G401.6 (cell line): ENCODE results near the gene BPIFB6.

Experiments used
- FAIRE-seq: peaks from 2 replicates; lab custom pipeline; 2012; peaks lifted over from hg19 to GRCh38; lab: Jason Lieb, UNC

BPIFB6 gene

DNA sequence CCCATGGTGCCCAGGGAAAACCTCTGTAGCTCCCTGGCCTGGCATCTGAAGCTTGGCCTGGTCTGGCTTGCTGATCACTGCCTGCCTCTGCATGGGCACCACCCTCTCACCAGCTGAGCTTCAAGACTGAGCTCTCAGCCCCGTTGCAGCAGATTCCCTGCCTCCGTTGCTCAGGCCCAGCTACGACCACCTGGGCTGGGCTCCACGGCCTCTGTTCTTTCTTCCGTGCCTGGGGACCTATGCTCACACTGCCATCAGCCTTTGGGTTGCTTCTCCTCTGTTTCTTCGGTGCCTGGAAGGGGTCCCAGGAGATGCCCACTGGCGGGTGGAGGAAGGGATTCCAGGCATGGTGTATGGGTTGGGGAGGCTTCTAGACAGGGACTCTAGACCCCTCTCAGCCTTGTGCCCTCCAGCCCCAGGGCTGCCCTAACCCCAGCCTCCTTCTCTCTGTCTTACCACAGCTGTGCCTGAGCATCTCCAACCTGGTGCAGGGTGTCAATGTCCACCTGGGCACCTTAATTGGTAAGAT, 14.8 kb upstream of the BPIFB6 start:
- no peak for FAIRE-seq

DNA sequence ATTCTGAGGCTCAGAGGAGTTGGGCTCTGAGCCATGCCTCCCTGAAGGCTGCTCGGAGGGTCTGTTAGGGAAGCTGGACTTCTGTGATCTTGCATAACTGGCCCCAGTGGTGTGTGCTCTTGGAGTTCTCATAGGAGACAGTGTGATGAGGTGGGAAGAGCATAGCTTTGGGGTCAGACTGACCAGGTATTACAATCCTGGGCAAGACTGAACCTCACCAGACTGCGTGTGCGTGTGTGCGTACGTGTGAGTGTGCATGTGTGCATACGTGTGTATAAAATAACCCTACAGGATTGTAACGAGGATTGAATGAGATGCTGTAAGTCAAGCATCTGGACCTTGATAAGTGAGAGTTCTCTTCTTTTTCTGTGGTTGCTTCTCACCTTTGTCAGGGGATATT, 13.9 kb upstream of the BPIFB6 start:
- FAIRE-seq, result no peak

DNA sequence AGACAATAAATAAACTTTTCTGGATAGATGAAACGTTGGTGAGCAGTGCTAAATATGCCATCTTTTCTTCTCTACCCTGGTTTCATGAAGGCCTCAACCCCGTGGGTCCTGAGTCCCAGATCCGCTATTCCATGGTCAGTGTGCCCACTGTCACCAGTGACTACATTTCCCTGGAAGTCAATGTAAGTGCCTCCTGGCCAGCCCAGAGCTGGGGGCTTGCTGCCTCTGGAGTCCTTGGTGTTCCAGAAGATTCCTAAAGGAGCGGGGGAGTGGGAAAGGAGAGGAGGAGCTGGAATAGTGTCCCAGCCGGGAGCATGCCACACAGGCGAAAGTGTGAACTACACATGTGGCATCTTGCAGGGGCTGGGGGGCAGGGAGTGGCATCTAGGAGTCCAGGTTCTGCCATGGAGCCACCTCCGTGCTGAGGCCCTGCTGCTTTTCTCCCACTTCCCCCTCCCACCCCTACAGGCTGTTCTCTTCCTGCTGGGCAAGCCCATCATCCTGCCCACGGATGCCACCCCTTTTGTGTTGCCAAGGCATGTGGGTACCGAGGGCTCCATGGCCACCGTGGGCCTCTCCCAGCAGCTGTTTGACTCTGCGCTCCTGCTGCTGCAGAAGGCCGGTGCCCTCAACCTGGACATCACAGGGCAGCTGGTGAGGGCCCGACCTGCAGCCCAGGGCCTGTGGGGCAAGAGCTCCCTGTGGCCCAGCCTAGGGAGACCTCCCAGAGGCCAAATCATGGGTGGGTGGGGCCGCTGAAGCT, 13.1 kb upstream of the BPIFB6 start:
- no peak for FAIRE-seq

DNA sequence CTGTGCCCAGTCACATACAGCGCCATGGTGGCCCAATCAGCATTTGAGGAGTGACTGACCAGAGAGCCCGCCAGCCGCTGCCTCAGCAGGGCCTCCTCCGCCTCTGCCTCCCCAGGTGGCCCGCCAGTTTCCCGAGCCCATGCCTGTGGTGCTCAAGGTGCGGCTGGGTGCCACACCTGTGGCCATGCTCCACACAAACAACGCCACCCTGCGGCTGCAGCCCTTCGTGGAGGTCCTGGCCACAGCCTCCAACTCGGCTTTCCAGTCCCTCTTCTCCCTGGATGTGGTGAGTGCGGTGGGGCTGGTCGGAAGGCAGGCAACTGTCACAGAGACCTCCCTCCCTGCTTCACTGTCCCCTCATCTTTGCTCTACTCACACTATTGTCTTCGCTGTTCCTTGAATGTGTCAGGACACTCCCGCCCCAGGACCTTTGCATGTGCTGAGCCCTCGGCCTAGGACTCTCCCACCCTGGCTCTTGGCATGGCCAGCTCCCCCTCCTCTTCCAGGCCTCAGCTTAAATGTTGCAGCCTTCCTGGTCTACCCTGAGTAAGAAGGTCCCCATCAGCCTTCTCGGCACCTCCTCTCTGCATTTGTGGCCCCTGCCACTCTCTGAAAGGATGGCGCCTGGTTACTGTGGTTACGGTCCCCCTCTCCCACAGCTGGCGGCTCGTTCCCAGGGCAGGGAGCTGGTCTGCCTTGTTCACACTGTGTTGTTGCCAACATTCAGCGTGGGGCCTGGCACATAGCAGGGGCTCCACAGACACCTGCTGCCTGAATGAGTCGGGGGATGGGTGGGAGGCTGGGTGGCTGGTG, 11.8 kb upstream of the BPIFB6 start:
- FAIRE-seq, result no peak

DNA sequence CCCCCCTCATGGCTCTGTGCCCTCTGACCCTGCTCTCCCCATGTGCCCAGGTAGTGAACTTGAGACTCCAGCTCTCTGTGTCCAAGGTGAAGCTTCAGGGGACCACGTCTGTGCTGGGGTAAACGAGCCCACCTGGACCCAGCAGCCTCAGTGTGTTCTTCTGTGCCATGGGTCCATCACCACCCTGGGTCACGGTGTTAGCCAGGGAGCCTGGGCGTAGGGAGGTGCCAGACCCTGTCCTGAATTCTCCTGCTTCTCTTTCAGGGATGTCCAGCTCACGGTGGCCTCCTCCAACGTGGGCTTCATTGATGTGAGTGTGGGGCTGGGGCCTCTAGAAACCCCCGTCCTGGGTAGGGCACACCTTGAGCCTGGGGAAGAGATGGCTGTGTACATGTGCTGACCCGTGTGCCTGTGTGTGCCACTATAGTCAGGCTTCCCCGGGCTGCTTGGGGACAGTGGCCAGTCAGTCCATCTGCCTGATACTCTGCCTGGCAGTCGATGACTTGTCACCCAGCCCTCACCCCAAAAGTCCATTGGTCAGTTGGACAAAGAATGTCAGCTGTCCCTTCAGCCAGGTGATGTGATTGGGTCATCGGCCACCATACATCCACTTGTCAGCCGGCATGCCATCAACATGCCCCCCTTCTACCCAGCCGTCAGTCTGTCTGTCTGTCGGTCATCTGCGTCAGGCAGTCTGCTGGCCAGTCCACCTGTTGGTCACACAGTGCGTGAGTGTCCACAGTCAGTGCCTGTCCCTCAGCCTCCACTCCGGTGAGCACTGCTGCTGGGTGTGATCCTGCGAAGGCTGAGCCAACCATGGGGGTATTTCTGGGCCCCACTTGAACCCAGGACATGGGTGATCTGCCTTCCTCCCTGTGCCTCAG, 10.9 kb upstream of the BPIFB6 start:
- no peak for FAIRE-seq

DNA sequence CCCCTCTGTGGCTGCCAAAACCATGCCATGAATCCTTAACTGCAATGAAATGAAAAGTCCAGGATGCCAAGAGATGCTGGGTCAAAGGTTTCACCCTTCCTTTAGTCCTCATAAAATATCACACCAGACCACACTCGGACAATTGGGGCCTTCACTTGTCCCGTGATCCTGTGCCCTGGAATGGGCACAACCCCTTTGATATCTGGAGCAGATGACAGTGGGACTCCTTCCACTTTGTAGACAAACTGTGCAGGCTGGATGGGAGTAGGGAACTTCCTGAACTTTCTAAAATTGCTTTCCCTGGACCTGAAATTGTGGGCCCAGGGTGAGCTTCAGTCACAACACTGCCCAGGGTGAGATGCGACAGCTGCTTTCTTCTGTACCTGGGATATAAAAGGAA, 9.6 kb upstream of the BPIFB6 start:
- FAIRE-seq, result no peak

DNA sequence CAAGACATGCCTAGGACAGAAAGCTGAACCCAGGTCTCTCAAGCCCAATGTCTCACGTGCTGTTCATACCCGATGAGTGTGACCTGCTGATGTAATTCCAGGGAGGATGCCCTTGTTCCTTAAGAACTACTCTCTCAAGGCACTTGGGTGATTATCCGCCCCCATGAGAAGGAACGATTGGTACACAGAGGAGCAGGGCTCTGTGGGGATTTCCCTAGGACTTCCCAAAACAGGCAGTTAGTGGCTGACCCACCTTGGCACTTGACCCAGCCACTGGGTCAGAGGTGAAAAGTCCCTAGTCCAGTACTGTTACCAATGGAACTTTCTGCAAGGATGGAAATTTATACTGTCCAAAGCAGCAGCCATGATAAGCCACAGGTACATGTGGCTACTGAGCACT, 9.2 kb upstream of the BPIFB6 start:
- FAIRE-seq, result no peak

DNA sequence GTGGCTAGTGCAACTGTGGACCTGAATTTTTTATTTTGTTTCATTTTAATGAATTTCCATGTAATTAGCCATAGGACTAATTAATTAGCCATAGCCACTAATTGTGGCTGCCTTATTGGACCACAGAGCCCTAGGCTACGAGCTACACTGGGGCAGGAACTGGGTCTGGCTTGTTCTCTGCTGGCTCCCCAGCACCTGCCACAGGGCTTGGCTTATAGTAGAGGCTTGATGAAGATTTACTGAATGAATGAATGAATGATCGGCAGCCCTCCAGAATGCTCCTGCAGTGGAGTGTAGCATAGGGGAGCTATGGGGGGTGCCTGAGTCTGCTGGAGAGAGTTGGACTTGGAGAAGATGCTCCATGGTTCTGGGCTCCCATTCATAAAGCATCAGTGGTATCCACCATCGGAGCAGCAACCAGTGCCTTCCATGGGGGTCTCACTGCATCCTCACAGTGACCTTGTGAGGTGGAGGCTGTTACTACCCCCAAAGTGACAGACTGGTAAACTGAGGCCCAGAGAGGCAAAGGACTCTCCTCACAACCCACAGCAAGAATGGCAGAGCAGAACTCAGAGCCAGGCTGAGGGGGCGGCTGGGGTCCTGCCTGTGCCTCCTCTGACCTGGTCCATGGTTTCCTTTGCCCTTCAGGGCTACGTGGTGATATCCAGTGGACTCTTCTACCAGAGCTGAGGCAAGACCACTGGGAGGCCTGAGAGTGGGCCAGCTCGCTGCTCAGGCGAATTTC, 8.6 kb upstream of the BPIFB6 start:
- no peak for FAIRE-seq

DNA sequence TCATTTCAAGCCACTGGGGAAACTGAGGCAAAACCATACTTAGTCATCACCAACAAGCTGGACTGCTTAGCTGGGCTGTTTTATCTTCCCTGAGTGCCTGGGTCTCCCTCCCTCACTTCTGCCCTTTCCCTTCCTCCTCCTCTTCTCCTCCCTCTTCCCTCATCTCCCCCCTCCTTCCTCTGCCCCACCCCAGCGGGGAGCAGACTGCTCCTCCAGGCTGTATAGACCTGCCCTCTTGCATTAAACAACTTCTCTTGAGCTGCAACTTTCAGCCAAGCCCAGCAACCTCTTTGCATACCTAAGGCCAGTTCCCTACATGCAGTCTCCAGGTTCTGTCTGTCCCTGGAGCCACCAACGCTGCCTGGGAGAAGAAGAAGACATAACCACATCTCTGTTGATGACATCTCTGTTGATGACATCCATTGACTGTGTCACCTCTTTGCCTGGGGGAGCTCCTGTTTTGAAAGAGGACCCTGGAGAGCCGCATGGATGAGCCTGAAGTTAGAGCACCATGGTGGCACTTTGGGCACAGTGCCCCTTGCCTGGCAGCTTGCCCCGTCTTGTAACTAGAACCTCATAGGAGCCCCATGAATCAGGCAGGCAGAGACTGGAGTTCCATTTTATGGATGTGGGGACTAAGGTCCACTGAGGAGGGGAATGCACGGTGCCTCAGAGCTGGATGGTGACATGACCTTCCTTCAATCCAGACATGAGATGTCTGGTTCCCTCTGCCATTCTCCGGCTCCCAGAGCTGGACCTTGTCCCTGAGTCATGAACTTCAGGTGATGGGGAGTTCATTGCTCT, 7.8 kb upstream of the BPIFB6 start:
- FAIRE-seq, result no peak

DNA sequence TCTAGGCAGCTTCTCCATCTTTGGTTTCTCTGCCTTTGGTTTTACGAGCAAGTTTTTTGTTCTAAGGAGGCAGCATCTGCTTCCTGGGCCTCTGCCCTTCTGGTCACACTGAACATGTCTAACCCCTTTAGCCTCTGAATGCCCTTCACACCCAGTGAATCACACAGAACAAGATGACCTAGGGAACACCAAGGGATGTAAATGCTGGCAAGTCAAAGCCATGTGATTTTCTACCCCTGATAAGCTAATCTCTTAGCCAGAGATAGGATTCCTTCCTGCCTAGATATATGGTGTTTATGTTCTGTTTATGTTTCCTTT, 7.2 kb upstream of the BPIFB6 start:
- FAIRE-seq, result no peak

DNA sequence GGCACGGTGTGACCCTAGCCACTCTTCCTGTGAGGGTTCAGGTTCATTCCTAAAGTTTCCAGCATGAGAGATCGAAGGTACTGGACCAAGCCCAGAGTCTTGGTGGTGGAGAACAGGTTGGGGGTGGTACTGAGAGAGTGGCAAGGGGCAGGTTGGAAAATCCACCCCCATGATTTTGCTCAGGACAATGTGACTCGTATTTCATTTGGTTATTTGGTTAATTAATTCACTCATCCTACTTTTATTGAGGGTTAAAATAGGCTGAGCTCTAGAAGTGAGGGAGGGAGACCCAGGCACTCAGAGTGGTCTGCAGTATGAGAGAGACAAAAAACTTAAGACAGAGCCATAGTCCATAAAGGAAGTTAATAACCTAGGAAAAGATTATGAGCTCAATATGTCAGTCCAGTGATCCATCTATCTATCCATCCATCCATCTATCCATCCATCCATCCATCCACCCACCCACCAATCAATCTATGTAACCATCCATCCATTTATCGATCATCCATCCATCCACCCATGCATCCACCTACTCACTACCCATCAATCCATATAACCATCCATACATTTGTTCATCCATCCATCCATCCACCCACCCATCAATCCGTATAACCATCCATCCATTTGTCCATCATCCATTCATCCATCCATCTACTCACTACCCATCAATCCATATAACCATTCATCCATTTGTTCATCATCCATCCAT, 6.7 kb upstream of the BPIFB6 start:
- FAIRE-seq, result no peak

DNA sequence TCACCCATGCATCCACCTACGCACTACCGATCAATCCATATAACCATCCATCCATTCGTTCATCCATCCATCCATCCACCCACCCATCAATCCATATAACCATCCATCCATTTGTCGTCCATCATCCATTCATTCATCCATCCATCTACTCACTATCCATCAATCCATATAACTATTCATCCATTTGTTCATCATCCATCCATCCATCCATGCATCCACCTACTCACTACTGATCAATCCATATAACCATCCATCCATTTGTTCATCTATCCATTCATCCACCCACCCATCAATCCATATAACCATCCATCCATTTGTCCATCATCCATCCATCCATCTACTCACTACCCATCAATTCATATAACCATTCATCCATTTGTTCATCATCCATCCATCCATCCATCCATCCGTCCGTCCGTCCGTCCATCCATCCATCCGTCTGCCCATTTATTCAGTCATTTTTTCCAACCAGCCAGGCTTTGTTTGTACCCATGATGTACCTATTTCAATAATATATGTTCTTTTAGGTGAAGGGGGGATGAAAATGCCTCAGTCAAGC, 6.1 kb upstream of the BPIFB6 start:
- no peak for FAIRE-seq

DNA sequence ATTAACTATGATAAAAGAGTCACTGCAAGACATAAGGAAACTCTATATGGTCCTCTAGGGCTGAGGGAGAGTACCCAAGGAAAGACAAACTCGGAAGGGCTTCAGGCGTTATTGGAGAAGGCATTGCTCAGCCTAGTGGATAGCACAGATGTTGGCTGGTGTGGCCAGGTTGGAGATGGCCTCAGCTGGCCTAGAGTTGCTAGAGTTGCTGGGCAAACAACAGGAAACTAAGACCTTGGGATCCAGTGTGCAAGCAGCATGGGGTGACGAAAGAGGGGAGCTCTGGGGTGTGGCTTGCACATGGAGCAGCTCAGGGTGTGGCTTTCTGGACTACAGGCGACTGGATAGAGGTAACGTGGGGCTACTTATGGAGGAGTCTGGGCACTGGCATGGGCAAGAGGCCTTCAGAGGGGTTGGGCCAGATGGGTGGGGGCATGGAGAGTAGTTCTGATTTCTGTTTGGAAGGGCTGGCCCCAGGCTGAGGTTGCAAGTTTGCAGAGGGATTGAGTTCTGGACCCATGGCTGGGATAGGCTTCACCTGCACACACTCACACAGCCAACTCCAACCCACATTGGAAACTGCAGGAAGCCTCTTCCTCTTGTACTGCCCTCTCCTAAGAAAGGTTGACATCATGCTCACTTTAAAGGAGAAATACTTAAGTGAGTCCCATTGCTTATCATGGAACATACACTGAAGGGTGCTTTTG, 5.2 kb upstream of the BPIFB6 start:
- FAIRE-seq, result no peak

DNA sequence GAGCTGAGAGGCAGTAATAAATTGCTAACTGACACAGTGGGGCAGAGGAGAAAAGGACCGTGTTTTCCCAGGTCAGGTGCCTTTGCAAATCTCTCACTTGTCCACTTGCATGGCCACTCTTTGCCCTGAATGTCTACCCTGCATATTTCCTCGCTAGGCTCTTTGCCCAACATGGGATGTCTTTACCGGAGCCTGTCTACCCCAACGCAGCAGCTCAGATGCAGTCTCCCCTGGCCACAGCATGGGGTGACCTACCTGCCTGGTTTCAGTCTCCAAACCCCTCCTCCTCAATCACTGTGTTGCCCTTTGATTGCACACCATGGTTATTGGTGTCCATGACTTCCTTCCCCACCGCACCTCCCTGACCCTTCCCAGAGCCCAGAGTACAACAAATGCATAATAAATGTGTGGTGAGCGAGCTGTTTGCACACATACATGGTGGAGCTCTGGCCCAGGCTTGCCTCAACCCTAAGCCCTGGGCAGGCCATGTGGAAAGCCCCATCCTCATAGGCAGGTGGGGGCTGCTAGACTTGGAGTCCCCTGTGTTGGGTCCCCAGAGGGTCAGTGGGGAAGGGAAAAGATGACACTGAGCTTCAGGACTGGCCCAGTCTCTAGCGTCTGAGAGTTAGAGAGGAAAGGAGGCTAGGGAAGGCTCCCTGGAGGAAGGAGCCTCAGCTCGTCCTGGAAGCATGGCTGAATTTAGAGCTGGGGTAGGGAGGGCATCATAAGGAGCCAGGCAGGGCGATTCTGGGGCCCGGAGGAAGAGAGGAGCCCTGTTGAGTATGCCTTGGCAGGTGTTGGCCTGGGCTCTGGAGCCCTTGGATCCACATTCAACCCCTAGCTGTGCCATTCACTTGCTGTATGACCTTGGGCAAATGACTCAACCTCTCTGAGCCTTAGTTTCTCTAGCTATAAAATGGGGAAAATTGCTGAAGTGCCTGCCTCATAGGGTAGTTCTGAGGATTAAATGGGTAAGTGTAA, 4.4 kb upstream of the BPIFB6 start:
- FAIRE-seq, result no peak

DNA sequence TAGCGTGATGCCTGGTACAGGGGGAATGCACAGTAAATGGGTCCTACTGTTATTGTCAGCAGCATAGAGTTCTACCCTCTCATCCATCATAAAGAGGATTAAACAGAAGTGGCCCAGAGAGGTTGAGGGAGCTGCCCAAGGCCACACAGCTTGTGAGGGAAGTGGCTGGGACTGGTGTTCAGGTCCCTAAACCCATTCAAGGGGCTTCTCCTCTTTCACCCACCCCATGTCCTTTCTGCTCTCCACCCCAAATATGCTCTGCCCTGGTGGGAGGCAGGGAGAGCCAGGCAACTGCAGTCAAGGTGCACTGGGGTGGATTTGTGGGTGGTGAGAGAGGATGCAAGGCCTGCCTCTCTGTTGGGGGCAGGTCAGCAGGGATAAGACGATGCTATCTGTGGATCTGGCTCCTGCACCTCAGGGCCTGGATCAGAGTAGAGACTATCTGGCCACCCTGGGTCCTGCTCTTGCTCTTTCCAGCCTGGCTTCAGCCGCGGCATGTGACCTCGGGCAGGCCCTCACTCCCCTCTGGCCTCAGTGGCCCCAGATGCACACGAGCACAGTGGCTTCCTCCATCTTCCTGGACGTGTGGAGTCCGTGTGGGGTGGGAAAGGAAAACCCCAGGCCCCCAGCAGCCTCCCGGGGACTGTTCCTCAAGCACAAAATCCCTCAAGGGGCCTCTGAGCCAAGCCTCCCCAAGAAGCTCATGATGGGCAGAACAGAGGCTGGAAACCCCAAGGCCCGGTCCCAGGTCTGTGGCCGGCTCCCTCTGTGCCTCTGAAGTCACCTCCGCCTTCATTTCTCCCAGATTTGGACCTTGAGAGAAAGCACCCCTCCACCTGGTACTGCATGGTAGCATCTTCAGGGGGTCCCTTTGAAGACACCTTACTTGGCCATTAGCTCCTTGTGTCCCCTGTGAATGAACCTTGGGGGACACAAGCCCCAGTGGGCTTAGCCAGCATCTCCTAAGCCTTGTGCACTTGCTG, 3.4 kb upstream of the BPIFB6 start:
- no peak for FAIRE-seq

DNA sequence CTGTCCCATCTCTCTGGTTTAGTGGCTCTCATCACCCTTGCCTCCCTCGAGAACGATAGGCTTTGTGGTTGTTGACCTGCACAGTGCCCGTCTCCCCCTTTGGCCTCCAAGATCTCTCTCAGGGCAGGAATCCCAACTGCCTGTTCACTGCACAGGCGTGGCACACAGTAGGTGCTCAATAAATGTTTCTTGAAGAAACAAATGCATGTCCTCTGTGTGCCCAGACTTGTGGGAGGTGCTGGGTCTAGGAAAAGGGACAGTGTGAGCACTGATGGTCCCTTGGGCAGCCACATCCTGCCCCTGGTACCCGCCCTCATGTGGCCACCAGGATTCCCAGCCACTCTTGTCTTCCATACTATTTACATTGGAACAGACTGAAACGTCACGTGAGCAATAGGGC, 2.6 kb upstream of the BPIFB6 start:
- FAIRE-seq, result no peak

DNA sequence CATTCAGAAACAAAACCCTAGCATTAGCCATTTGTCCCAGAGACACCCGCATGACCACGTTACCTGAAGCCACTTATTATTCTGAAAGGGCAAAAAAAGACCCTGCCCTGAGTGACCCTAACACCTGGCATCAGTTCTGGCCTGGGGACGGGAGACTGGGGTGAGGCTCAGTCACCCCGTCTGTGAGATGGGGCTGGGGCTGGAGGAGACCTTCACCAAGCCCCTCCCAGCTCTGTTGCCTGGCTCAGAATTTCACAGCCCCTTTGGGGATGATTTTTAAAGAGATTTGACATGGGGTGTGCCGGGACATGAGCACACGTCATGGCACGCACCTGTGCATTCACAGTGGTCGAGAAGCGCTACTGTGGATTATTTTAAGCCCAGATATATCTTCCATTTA, 1.4 kb upstream of the BPIFB6 start:
- FAIRE-seq, result no peak
